K562 (cell line): ENCODE measurements around the gene TMSB4X. TPM values are rescaled to one million over a fixed set of nuclear protein-coding genes. Genes with fewer than 3 reads are reported as not detected.

Experiments
- ARID1B ChIP-seq: fragments of 450-650 bp; IDR thresholded peaks from 2 replicates; pipeline ENCODE4 v1.6.1; 2016; ENCODE audit warnings: antibody characterized with exemption, mild to moderate bottlenecking, inconsistent platforms
- DEAF1 ChIP-seq: fragments of 450-650 bp; formaldehyde crosslinking; IDR thresholded peaks from 2 replicates; pipeline ENCODE4 v1.4.0; 2020; ENCODE audit warnings: mild to moderate bottlenecking, moderate library complexity
- ELF4 ChIP-seq: fragments of 450-650 bp; formaldehyde crosslinking; IDR thresholded peaks from 2 replicates; pipeline ENCODE4 v1.4.0; 2022; ENCODE audit warnings: missing genetic modification characterization
- ETV6 ChIP-seq, 3 experiments: fragments of 150-350 bp in 1 of 3; sonication (generic) in 1 of 3; formaldehyde crosslinking in 1 of 3; IDR thresholded peaks; 2 replicates each; pipeline versions ENCODE4 v1.6.1 to v1.8.0; 2014 to 2022; ENCODE audit warnings: borderline replicate concordance in 2 of 3, low read depth in 2 of 3, antibody characterized with exemption in 1 of 3, low read length in 1 of 3, mild to moderate bottlenecking in 1 of 3, missing genetic modification reagents in 1 of 3
- GMEB1 ChIP-seq: fragments of 250-450 bp; sonication (Bioruptor Pico); IDR thresholded peaks from 2 replicates; pipeline ENCODE4 v1.4.0; 2020; ENCODE audit warnings: mild to moderate bottlenecking
- HDAC2 ChIP-seq: fragments of 450-650 bp; IDR thresholded peaks from 2 replicates; pipeline ENCODE4 v1.6.1; 2016; ENCODE audit warnings: mild to moderate bottlenecking
- HDAC6 ChIP-seq: IDR thresholded peaks from 2 replicates; pipeline ENCODE4 v1.6.1; 2012; ENCODE audit warnings: low read depth, mild to moderate bottlenecking, control low read depth, inconsistent platforms, low read length, moderate library complexity
- HINFP ChIP-seq: fragments of 450-650 bp; conservative IDR thresholded peaks from 2 replicates; pipeline ENCODE4 v1.6.1; 2016; ENCODE audit warnings: missing genetic modification characterization, low read depth, mild to moderate bottlenecking, control low read depth, missing compliant biosample characterization
- KDM2B ChIP-seq: fragments of 250-450 bp; sonication (Bioruptor Pico); IDR thresholded peaks from 2 replicates; pipeline ENCODE4 v1.8.0; 2021; ENCODE audit warnings: mild to moderate bottlenecking, moderate library complexity
- L3MBTL2 ChIP-seq: fragments of 450-650 bp; IDR thresholded peaks from 2 replicates; pipeline ENCODE4 v1.6.1; 2016; ENCODE audit warnings: mild to moderate bottlenecking, moderate library complexity
- LARP7 ChIP-seq: fragments of 450-650 bp; IDR thresholded peaks from 2 replicates; pipeline ENCODE4 v1.6.1; 2016
- NFIC ChIP-seq: fragments of 450-650 bp; IDR thresholded peaks from 2 replicates; pipeline ENCODE4 v1.6.1; 2017; ENCODE audit warnings: mild to moderate bottlenecking, inconsistent platforms
- PHF21A ChIP-seq: fragments of 450-650 bp; IDR thresholded peaks from 2 replicates; pipeline ENCODE4 v1.6.1; 2017; ENCODE audit warnings: low read depth, borderline replicate concordance
- RCOR1 ChIP-seq, 2 experiments: IDR thresholded peaks; 2 replicates each; pipeline ENCODE4 v1.6.1; 2012; ENCODE audit warnings: low read depth in 2 of 2, low read length in 2 of 2, borderline replicate concordance in 1 of 2, improper control_type of control experiment in 1 of 2
- SMARCB1 ChIP-seq: IDR thresholded peaks from 2 replicates; pipeline ENCODE4 v1.6.1; 2011; ENCODE audit warnings: improper control_type of control experiment, low read depth; ENCODE audit not compliant: insufficient read length
- SRSF1 ChIP-seq: fragments of 200-400 bp; formaldehyde crosslinking; IDR thresholded peaks from 2 replicates; pipeline ENCODE4 v1.6.1; 2017; ENCODE audit warnings: mild to moderate bottlenecking, low read depth, low read length, moderate library complexity
- UBTF ChIP-seq, 2 experiments: IDR thresholded peaks; 2 replicates each; pipeline ENCODE4 v1.6.1; 2012; ENCODE audit warnings: improper control_type of control experiment in 2 of 2, low read depth in 2 of 2, low read length in 2 of 2, borderline replicate concordance in 1 of 2
- ZKSCAN8 ChIP-seq: fragments of 200-800 bp; sonication (Bioruptor generic); IDR thresholded peaks from 2 replicates; pipeline ENCODE4 v1.6.1; 2016; ENCODE audit warnings: missing genetic modification characterization, missing compliant biosample characterization
- ZNF280A ChIP-seq: fragments of 450-650 bp; IDR thresholded peaks from 2 replicates; pipeline ENCODE4 v1.6.1; 2018; ENCODE audit warnings: mild to moderate bottlenecking, low read depth; ENCODE audit not compliant: partially characterized antibody
- ZNF589 ChIP-seq: fragments of 200-800 bp; sonication (Bioruptor generic); IDR thresholded peaks from 2 replicates; pipeline ENCODE4 v1.6.1; 2016; ENCODE audit warnings: low read depth, missing genetic modification characterization, missing compliant biosample characterization
- polyA plus RNA-seq, 8 experiments: library from polyadenylated mRNA; depleted of rRNA in 4 of 8; stranded (reverse) in 5 of 8; unstranded in 3 of 8; fragments of >200 nt; fragmentation: Nextera tagmentation in 2 of 8; fragmentation: Illumina TruSeq in 1 of 8; extraction: Ambion mirVana in 2 of 8; extraction: Trizol in 1 of 8; gene quantifications; 2 replicates each; pipeline versions ENCODE4 v1.2.1 to v1.2.3, GENCODE V29; 2011 to 2014; ENCODE audit warnings: inconsistent platforms in 1 of 8, missing spikeins in 1 of 8
- total RNA-seq, 7 experiments: library from RNA; depleted of rRNA in 6 of 7; stranded (reverse); fragments of >200 nt in 6 of 7; fragmentation: Illumina TruSeq in 2 of 7; extraction: Trizol in 2 of 7; gene quantifications; 2 replicates each; pipeline versions ENCODE4 v1.2.1 to v1.2.3, GENCODE V29; 2011 to 2021; ENCODE audit warnings: low replicate concordance in 1 of 7

TMSB4X gene
- total and polyA plus RNA-seq, 9 of the 15 experiments (the other 6 are each of a cell fraction or from before 2014, with no cell fraction given), result 1,035 to 2,035 (median 1,529) TPM

GRCh38 chrX:12974305-12974795 is 560 bp upstream of the TMSB4X start (continued):
- TF ChIP-seq ZNF280A, result no peak
- no peak for TF ChIP-seq LARP7
- TF ChIP-seq ELF4 (CRISPR knock-in tag), result no peak
- TF ChIP-seq GMEB1 (CRISPR knock-in tag), result no peak
- no peak for TF ChIP-seq HDAC2
- no peak for TF ChIP-seq DEAF1
- TF ChIP-seq RCOR1 (IDR thresholded peaks at IDR 0.05; ENCODE audit: borderline replicate concordance in 1 of 2, low read depth in 2 of 2, low read length in 2 of 2), result no peak
- TF ChIP-seq HINFP (tag), result no peak
- no peak for TF ChIP-seq HDAC6
- no peak for TF ChIP-seq ETV6 (IDR thresholded peaks at IDR 0.05; ENCODE audit: borderline replicate concordance in 1 of 2, low read depth in 2 of 2, low read length in 1 of 2)
- no peak for TF ChIP-seq ETV6 (CRISPR knock-in tag; IDR thresholded peaks at IDR 0.05; ENCODE audit: borderline replicate concordance)
- TF ChIP-seq ARID1B, result no peak
- TF ChIP-seq UBTF (IDR thresholded peaks at IDR 0.05; ENCODE audit: borderline replicate concordance in 1 of 2, low read depth in 2 of 2, low read length in 2 of 2), result no peak
- TF ChIP-seq SRSF1, result no peak
- no peak for TF ChIP-seq SMARCB1
- no peak for TF ChIP-seq L3MBTL2
- peak; percentile 43; the same call in 1 of the 2 replicates for TF ChIP-seq ZNF589 (CRISPR knock-in tag)
- TF ChIP-seq KDM2B (CRISPR knock-in tag), result no peak
- no peak for TF ChIP-seq ZKSCAN8 (CRISPR knock-in tag)
- TF ChIP-seq PHF21A, result no peak
- no peak for TF ChIP-seq NFIC
